Stimulated activated CD8-positive, alpha-beta memory T cell treated with anti-CD3 and anti-CD28 coated beads, Interleukin-12 subunit alpha, Interleukin-12 subunit beta, amount 100 ng/mL, for 4 hours (primary cell): ENCODE measurements around the gene DPP8.
A peak's percentile ranks its signal among the peaks of the same experiment; 100 is the strongest.
"Not testable (repeated sequence)": the region's sequence is repeated elsewhere in the genome, so short reads cannot be mapped to it uniquely, and the experiment has no call there.

ENCODE experiments used
- DNase-seq: peaks from one replicate; pipeline ENCODE4 v3.0.0-alpha.2; 2020; ENCODE audit warnings: low read depth

DPP8 gene

GRCh38 chr15:65516997-65517865 is at the start of gene DPP8:
Gene DPP8, minus strand, starts transcription at chr15:65517689. Its CDS starts 5,136 bp downstream, at chr15:65512553.
- peak; percentile 90 for DNase-seq

GRCh38 chr15:65561934-65562333 is 44.4 kb upstream of the DPP8 start:
- DNase-seq: no peak

GRCh38 chr15:65559941-65560340 is 42.5 kb upstream of the DPP8 start:
- no peak for DNase-seq

GRCh38 chr15:65558997-65559760 is 41.7 kb upstream of the DPP8 start:
- no peak for DNase-seq

GRCh38 chr15:65558336-65558735 is 40.8 kb upstream of the DPP8 start:
- DNase-seq: no peak

- DNase-seq: no peak
Measured at GRCh38 chr15:65556622-65557021, 39.1 kb upstream of the DPP8 start.

- DNase-seq: no peak
Measured at GRCh38 chr15:65553691-65554090, 36.2 kb upstream of the DPP8 start.

GRCh38 chr15:65552851-65553250 is 35.4 kb upstream of the DPP8 start:
- not testable (repeated sequence) for DNase-seq

GRCh38 chr15:65551183-65551582 is 33.7 kb upstream of the DPP8 start:
- DNase-seq: no peak

GRCh38 chr15:65550681-65551098 is 33.2 kb upstream of the DPP8 start:
- DNase-seq: no peak

GRCh38 chr15:65549288-65549687 is 31.8 kb upstream of the DPP8 start:
- not testable (repeated sequence) for DNase-seq

- DNase-seq: no peak
Measured at GRCh38 chr15:65547841-65548240, 30.4 kb upstream of the DPP8 start.

GRCh38 chr15:65541231-65541820 is 23.8 kb upstream of the DPP8 start:
- DNase-seq: no peak

- no peak for DNase-seq
Measured at GRCh38 chr15:65540314-65540713, 22.8 kb upstream of the DPP8 start.

GRCh38 chr15:65535192-65535591 is 17.7 kb upstream of the DPP8 start:
- no peak for DNase-seq

- DNase-seq: no peak
Measured at GRCh38 chr15:65533057-65533756, 15.7 kb upstream of the DPP8 start.

- DNase-seq: no peak
Measured at GRCh38 chr15:65532738-65533051, 15.2 kb upstream of the DPP8 start.

- DNase-seq: peak; percentile 89
Measured at GRCh38 chr15:65530318-65531111, 13.0 kb upstream of the DPP8 start, which contains the start of gene HACD3. Gene HACD3, plus strand, starts transcription at chr15:65530463. Its CDS starts 169 bp downstream, at chr15:65530632.

- no peak for DNase-seq
Measured at GRCh38 chr15:65529762-65530317, 12.4 kb upstream of the DPP8 start.

- DNase-seq: no peak
Measured at GRCh38 chr15:65528461-65529060, 11.1 kb upstream of the DPP8 start.

- no peak for DNase-seq
Measured at GRCh38 chr15:65525622-65526021, 8.1 kb upstream of the DPP8 start.
